Progenitor cell of endocrine pancreas (in vitro differentiated cells): ENCODE data around the gene KRTAP10-10. TPM values are rescaled to one million over a fixed set of nuclear protein-coding genes. Genes with fewer than 3 reads are reported as not detected.
"Not testable (repeated sequence)": the region's sequence is repeated elsewhere in the genome, so short reads cannot be mapped to it uniquely, and the experiment has no call there.

Experiments used
- DNase-seq: peaks from one replicate; pipeline ENCODE4 v3.0.0; 2021; ENCODE audit warnings: low spot score; ENCODE audit not compliant: unreplicated experiment
- H3K27ac Mint-ChIP-seq: 2 replicates; pipeline ENCODE4 v1.8.0; 2021; ENCODE audit warnings: mild to moderate bottlenecking, moderate library complexity, mixed read lengths
- H3K27me3 Mint-ChIP-seq: 2 replicates; pipeline ENCODE4 v1.8.0; 2021; ENCODE audit warnings: mixed read lengths
- H3K36me3 Mint-ChIP-seq: 2 replicates; pipeline ENCODE4 v1.8.0; 2022; ENCODE audit warnings: mixed read lengths; ENCODE audit not compliant: insufficient read depth
- H3K4me1 Mint-ChIP-seq: 2 replicates; pipeline ENCODE4 v1.8.0; 2021; ENCODE audit warnings: low read depth, mixed read lengths
- H3K4me3 Mint-ChIP-seq: 2 replicates; pipeline ENCODE4 v1.8.0; 2021; ENCODE audit warnings: low read depth, mild to moderate bottlenecking, moderate library complexity, mixed read lengths
- H3K9me3 Mint-ChIP-seq: 2 replicates; pipeline ENCODE4 v1.8.0; 2021; ENCODE audit warnings: low read depth, mixed read lengths
- total RNA-seq: library from RNA; stranded (reverse); gene quantifications from 2 replicates; pipeline ENCODE4 v1.2.1, GENCODE V29; 2021
- TF ChIP-seq, protein P1 (sequence below): fragments of 200-600 bp; sonication (generic); IDR thresholded peaks from one replicate; pipeline ENCODE4 v1.5.0; 2021; ENCODE audit warnings: antibody characterized with exemption, mild to moderate bottlenecking; ENCODE audit not compliant: unreplicated experiment

Gene KRTAP10-10
- total RNA-seq, 1 donor from 2014 or later = not detected

DNA sequence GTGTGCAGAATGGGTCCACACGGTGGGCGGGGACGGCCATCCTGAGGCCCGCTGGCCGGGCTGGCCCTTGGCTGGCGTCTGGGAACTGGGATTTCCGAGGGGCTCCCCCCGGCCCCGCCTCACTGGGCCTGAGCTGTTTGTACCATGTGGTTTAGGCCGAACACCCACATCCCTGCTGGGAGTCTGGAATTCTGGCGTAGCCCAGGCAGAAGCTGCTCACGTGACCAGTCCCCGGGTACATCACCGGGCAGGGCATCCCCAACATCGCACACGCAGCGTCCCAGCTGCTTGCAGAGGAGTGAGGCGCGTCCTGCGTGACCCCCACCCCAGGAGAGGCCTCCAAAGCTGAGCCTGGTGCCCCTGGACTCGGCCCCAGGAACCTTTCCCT, 34.7 kb upstream of the KRTAP10-10 start:
- Mint-ChIP-seq H3K4me3 (no peak overlapping the region), H3K9me3 (peaks cover 14% of the 10 kb centered on the region), H3K27ac (no peak overlapping the region), H3K4me1 (no peaks in the 10 kb centered on the region), H3K27me3 (peaks cover 8% of the 10 kb centered on the region), H3K36me3 (no peaks in the 10 kb centered on the region)
- DNase-seq = no peak
- TF ChIP-seq, protein P1, sequence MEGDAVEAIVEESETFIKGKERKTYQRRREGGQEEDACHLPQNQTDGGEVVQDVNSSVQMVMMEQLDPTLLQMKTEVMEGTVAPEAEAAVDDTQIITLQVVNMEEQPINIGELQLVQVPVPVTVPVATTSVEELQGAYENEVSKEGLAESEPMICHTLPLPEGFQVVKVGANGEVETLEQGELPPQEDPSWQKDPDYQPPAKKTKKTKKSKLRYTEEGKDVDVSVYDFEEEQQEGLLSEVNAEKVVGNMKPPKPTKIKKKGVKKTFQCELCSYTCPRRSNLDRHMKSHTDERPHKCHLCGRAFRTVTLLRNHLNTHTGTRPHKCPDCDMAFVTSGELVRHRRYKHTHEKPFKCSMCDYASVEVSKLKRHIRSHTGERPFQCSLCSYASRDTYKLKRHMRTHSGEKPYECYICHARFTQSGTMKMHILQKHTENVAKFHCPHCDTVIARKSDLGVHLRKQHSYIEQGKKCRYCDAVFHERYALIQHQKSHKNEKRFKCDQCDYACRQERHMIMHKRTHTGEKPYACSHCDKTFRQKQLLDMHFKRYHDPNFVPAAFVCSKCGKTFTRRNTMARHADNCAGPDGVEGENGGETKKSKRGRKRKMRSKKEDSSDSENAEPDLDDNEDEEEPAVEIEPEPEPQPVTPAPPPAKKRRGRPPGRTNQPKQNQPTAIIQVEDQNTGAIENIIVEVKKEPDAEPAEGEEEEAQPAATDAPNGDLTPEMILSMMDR = no peak

DNA sequence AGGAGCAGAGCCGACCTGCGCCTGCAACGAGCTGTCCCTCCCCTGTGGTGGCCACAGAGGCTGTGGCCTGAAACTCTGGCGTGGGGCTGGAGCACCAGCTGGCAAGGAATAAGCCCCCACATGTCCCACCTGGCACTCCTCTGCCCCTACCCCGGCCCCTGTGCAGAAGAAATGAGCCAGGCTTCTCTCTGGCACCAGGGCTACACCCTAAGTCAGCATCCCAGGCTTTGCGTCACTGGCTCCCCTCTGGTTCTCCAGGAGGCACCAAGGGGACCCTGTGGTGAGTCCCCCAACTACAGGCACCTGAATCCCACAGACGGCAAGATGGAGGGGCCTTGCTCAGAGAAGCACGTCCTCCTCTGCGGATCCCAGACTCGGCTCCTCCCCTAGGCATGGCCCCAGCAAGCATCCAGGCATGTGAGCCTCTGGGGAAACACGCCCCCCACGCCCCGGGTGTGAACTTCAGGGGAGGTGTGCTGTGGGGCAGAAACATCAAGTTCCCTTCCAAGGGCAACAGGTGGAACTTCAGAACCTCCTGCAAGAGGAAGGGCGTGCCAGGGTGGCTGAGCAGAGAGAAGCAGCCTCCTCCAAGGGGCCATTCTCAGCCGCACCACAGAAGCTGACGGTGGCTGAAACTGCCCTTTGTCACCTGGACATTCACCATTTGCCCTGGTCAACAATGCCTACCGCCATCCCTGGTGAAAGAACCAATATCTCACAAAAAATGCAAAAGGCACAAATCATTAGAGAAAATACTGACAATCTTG, 33.9 kb upstream of the KRTAP10-10 start:
- no peak for DNase-seq
- H3K27ac Mint-ChIP-seq = no peak overlapping the region
- H3K4me1 Mint-ChIP-seq = no peaks in the 10 kb centered on the region
- peaks cover 14% of the 10 kb centered on the region for H3K9me3 Mint-ChIP-seq
- TF ChIP-seq, protein P1 = no peak
- no peak overlapping the region for H3K4me3 Mint-ChIP-seq
- H3K27me3 Mint-ChIP-seq = peaks cover 8% of the 10 kb centered on the region
- no peaks in the 10 kb centered on the region for H3K36me3 Mint-ChIP-seq

DNA sequence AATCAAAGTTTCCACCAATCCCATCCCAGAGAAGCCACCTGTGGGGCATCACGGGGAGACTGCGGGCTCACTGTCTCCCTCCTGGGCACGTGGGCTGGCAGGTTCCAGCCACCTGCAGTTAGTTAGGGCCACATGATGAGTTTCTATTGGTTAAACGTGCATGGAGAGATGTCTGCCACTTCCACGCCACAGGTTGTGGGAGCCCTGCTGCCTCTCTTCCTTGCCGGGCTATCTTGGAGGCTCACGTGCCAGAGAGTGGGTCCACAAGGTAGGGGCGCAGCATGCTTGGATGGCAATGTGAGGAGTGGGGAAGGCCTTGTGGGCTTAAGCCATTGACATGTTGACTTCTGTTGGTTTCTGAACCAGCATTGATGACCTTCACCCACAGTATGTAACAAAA, 33.2 kb upstream of the KRTAP10-10 start:
- Mint-ChIP-seq H3K36me3 (no peaks in the 10 kb centered on the region), H3K27me3 (peaks cover 8% of the 10 kb centered on the region), H3K9me3 (peaks cover 11% of the 10 kb centered on the region), H3K4me1 (no peaks in the 10 kb centered on the region), H3K27ac (no peak overlapping the region), H3K4me3 (no peak overlapping the region)
- no peak for DNase-seq
- TF ChIP-seq, protein P1 = no peak

DNA sequence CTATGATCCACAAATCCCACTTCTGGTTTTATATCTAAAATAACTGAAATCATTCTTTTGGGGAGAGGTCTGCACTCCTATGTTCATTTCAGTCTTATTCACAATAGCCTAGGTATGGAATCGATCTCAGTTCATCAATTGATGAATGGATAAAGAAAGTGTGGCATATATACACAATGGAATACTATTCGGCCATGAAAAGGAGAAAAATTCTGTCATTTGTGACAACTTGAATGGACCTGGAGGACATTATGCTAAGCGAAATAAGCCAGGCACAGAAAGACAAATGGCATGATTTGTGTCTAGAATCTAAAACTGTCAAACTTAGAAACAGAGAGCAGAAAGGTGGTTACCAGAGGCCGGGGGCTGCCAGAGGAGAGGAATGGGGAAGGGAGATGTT, 30.7 kb upstream of the KRTAP10-10 start:
- Mint-ChIP-seq H3K27ac (no peak overlapping the region), H3K27me3 (peaks cover 10% of the 10 kb centered on the region), H3K36me3 (no peaks in the 10 kb centered on the region), H3K4me1 (no peaks in the 10 kb centered on the region), H3K4me3 (no peak overlapping the region), H3K9me3 (peaks cover 29% of the 10 kb centered on the region)
- DNase-seq = no peak
- TF ChIP-seq, protein P1 = no peak

DNA sequence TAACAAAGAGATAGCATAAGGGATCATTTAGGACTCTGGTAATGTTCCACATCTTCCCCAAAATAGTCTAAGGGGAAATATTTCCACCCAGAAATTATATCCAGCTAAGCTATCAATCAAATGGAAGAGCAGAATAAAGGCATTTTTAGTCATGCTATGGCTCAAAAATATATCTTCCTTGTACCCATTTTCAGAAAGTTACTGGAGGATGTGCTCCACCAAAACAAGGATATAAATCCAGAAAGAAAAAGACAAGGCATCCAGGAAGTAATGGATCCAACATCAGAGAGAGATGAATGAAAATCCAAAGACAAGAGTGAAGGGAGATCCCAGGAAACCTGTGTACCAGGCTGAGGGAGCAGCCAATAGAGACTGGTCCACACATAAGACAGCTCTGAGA, 28.0 kb upstream of the KRTAP10-10 start:
- H3K27me3 Mint-ChIP-seq = peaks cover 11% of the 10 kb centered on the region
- H3K27ac Mint-ChIP-seq = no peak overlapping the region
- H3K36me3 Mint-ChIP-seq = peaks cover 1% of the 10 kb centered on the region
- no peaks in the 10 kb centered on the region for H3K4me1 Mint-ChIP-seq
- TF ChIP-seq, protein P1 = no peak
- no peak for DNase-seq
- H3K4me3 Mint-ChIP-seq = no peak overlapping the region
- H3K9me3 Mint-ChIP-seq = peaks cover 27% of the 10 kb centered on the region

DNA sequence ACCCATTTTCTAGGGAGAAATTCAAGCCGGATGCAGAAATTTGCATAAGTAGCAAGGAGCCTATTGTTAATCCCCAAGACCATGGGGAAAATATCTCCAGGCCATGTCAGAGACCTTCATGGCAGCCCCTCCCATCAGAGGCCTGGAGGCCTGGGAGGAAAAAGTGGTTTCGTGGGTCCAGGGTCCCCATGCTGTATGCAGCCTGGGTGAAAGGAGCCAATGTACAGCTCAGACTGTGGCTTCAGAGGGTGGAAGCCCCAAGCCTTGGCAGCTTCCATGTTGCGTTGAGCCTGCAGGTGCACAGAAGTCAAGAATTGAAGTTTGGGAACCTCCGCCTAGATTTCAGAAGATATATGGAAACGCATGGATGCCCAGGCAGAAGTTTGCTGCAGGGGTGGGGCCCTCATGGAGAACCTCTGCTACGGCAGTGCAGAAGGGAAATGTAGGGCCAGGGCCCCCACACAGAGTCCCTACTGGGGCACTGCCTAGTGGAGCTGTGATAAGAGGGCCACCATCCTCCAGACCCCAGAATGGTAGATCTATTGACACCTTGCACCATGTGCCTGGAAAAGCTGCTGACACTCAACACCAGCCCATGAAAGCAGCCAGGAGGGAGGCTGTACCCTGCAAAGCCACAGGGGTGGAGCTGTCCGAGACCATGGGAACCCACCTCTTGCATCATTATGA, 26.9 kb upstream of the KRTAP10-10 start:
- not testable (repeated sequence) for H3K27ac Mint-ChIP-seq, H3K4me3 Mint-ChIP-seq, DNase-seq, H3K4me1 Mint-ChIP-seq, H3K36me3 Mint-ChIP-seq
- Mint-ChIP-seq H3K27me3 (peaks cover 15% of the 10 kb centered on the region), H3K9me3 (peaks cover 21% of the 10 kb centered on the region)
